Measurements from ENCODE around the gene CTAGE8.
"Not testable (repeated sequence)": the region's sequence is repeated elsewhere in the genome, so short reads cannot be mapped to it uniquely, and the experiment has no call there.

Gene CTAGE8, protein sequence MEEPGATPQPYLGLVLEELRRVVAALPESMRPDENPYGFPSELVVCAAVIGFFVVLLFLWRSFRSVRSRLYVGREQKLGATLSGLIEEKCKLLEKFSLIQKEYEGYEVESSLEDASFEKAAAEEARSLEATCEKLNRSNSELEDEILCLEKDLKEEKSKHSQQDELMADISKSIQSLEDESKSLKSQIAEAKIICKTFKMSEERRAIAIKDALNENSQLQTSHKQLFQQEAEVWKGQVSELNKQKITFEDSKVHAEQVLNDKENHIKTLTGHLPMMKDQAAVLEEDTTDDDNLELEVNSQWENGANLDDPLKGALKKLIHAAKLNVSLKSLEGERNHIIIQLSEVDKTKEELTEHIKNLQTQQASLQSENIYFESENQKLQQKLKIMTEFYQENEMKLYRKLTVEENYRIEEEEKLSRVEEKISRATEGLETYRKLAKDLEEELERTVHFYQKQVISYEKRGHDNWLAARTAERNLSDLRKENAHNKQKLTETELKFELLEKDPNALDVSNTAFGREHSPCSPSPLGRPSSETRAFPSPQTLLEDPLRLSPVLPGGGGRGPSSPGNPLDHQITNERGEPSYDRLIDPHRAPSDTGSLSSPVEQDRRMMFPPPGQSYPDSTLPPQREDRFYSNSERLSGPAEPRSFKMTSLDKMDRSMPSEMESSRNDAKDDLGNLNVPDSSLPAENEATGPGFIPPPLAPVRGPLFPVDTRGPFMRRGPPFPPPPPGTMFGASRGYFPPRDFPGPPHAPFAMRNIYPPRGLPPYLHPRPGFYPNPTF

DNA sequence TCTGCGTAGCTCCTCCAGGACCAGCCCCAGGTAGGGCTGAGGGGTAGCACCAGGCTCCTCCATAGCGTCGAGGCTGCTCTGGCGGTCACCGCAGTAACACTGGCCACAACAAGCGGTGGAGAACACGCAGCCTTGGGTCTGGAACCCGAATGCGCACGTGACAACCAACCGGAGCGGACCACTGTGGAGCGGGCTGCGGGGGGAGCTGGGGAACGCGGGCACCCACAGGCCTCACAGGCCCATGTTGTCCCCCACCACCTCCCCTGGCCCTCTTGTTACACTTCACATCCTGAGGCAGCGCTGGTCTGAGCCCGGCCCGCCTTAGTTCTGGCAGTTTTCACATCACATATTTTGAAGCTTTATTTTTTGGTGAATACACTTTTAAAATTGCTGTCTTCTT, at the start of gene CTAGE8:
CTAGE8 (minus strand) TSS at position 101 of the 400 bp plus-strand sequence; CDS start at position 63, 38 bp downstream.
- DNase-seq, result not testable (repeated sequence)

- not testable (repeated sequence) for DNase-seq
Measured at GRCh38 chr7:144317537-144317936, 48.4 kb upstream of the CTAGE8 start.

GRCh38 chr7:144311872-144312469, 42.9 kb upstream of the CTAGE8 start, which contains the start of gene OR2A1:
Gene OR2A1 (plus strand): TSS chr7:144312419. CDS start chr7:144318125, 5,706 bp downstream.
- not testable (repeated sequence) for DNase-seq

DNA sequence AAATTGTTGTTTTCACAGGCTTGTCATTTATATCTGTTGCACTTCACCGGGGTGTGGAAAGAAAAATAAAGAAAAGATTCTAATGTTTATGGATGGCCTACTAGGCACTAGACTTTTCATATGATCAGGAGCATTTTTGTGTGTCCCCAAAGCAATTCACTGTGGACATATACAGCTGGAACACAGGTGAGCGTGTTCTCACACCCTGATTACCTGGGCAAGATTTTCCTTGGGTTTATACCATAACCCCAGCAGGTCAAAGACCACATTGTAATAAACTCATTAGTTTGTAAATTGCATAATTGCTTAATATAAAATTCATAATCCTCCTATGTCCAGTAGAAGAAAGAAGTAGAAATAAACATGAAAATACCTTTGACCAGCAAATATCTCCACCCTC, 42.1 kb upstream of the CTAGE8 start:
- DNase-seq, result not testable (repeated sequence)

DNA sequence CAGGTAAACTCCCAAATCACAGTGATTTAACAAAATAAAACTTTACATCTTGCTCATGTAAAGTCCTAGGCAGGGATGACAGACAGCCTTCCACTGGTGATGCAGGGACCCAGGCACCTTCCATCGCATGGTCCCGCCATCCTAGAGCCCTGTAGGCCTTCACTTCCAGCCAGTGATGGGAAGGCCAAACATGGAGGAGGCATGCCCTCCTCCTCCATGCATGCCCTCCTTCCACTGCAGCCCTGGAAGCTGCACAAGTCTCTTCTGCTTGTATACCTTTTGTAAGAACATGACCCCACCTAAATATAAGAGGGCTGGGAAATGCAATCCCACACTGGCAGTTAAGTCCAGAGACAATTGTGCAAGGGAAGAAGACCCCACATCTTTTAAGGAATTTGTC, 40.6 kb upstream of the CTAGE8 start:
- not testable (repeated sequence) for DNase-seq

GRCh38 chr7:144305156-144305555, 36.1 kb upstream of the CTAGE8 start:
- DNase-seq, result not testable (repeated sequence)

DNA sequence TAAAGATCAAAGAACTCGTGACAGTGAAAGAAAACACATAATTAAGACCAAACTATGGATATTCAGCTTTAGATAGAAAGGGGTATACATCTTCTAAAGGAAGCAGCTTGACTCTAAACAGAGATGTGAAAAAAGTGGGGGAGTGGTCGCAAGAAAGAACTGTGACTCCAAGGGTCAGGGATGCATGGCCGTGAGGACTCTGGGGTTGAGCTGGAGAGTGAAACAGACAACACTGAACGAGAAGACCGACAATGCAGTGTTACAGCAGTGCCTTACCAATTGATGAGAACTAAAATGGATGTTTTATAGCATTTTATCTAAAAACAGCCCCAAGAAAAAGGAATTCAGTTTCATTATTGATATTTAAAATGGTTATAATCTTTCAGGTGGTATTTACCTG, 34.5 kb upstream of the CTAGE8 start:
- not testable (repeated sequence) for DNase-seq

DNA sequence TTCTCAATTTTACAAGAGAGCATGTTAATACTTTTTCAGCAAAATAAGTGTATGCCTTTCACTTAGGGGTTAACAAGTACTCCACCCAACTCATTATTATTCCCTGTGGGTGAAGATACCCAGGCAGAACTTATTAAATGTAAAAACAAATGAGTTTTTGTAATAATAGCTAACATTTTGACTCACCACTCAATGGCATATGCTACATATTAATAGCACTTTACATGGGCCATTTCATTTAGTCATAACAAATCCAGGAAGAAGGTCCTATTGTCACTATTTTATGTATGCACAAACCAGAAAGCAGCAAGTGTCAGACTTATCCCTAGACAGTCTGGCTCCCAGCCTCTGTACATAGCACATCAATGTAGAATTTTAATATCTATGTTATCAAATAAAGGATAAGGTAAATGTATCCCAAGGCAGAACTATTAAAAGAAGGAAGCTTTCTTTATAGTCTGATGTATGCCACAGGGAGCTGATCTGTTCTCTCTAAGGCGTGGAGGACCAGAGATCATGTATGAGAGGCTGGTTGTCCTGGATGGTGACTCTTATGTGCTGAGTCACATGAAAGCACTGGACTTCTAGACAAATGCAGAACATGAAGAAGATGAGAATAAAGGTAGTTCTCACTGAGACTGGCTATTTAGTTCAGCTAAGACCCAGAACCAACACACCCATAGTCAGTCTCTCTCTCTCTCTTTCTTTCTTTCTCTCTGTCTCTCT, 33.7 kb upstream of the CTAGE8 start:
- DNase-seq, result not testable (repeated sequence)

DNA sequence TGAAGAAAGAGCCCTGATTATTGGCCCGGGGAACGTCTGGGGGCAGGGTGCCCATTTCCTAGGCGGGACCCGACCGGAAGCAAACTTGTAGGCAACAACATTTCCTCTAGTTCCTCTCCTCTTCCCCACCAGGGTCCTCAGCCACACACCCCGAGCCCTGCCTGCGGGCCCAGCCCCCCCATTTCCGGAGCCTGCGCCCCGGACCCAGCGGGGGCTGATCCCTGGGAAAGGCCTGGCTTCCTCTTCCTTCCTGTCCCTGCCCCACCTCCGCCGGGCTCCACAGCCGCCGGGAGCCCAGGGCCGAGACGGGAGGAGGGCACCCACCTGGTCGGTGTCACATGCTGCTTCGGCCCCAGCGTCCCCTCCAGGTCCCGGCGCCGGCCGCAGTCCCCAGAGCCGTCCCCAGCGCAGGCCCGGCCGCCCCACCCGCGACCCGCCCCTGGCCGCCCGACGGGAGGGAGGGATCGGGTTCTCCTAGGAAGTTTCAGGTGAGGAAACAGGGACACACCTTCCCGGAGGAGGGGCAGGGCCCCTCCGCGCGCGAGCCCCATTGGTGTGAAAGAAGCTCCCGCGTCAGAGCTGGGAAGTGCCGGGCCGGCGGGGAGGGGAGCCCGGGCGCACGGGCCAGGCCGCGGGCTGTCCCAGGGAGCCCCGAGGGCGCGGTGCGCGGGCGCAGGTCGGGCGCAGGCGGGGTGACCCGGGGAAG, 24.9 kb upstream of the CTAGE8 start:
- not testable (repeated sequence) for DNase-seq

GRCh38 chr7:144292384-144293161, 23.5 kb upstream of the CTAGE8 start:
- DNase-seq, result not testable (repeated sequence)

- not testable (repeated sequence) for DNase-seq
Measured at GRCh38 chr7:144291607-144292006, 22.5 kb upstream of the CTAGE8 start.

DNA sequence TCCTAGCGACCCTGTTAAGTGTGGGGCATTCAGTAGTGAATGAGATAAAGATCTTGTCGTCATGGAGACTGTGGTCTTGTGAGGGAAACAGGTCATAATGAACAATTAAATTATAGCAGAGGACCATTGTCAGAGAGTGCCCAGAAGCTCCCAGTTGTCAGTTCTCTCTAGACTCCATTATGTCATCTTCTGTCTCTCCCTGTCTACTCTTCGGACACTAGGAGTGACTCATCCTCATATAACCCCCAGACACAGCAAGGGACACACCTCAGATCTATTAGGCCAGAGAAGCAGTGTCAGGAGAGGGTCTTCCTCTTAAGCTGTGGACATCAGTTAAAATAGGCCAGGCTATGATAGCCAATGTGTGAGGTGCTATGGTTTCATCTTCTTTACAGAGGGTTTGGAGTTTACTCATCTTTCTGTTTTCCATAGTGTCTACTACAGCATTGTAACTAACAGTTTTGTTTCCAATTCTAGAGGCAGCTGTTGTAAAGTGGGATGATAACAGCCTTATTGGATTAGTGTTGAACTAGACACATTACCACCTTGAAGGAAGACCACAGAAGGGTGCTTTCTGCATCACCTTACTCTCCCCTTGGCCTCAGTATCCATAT, 18.2 kb upstream of the CTAGE8 start:
- DNase-seq, result not testable (repeated sequence)

- DNase-seq, result not testable (repeated sequence)
Measured at GRCh38 chr7:144283716-144284115, 14.6 kb upstream of the CTAGE8 start.

DNA sequence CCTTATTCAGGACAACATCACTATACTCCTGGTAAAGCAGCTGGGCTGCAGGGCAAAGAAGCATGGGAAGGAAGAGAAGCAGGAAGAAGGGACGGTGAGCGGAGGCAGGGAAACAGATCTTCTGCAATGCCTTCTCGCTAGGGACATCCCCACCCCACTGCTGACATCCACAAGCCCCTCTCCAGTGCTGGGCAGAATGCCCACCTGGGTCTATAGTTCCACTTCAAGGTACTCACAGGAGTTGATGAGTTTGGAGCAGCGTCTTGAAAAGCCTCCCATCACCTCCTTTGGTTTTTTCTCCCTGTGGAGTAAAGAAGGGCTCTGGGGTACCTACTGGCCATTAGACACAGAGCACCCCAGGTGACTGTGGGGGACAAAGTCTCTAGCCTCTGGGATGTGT, 13.4 kb upstream of the CTAGE8 start:
- not testable (repeated sequence) for DNase-seq

GRCh38 chr7:144281981-144282380, 12.9 kb upstream of the CTAGE8 start:
- DNase-seq, result not testable (repeated sequence)

DNA sequence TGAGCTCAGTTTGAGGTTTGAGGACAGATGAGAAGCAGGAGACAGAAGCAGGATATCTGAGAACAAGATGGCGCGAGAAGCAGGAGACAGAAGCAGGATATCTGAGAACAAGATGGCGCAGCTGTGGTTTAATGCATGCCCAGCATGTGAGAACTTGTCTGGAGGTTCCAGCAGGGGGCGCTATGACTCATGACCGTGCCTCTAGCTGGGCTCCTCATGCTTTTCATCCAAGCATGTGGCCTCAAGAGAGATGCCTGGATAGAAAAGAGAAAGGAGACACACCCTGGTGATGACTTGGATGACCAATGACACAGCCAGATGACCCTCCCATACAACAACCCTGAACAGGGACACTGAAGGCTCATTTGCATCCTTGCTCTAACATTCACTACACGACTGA, 10.9 kb upstream of the CTAGE8 start:
- not testable (repeated sequence) for DNase-seq

GRCh38 chr7:144275281-144275680, 6.2 kb upstream of the CTAGE8 start:
- DNase-seq, result not testable (repeated sequence)

- DNase-seq, result not testable (repeated sequence)
Measured at GRCh38 chr7:144264692-144265091, 4.4 kb downstream of the CTAGE8 start, which contains the start of gene OR2A7. Gene OR2A7 (minus strand): TSS chr7:144264792. CDS start chr7:144259628, 5,164 bp downstream.

DNA sequence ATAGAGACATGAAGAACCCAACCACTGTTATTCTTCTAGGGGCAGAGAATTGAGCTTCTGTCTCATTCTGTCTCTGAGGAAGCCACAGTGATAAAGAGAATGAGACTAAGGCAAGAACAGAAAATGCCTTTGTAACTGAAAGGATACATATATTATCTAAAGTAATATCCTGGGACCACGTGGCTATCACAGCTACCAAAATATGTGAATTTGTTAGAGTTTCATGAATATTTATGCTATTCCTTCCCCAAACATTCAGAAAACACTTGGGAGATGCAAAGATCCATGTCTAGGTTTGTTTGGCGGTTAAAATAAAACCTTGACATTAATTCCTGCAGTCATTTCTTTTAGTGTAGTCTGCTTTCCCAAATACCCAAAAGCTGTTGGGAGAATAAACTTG, 7.0 kb downstream of the CTAGE8 start:
- not testable (repeated sequence) for DNase-seq

- not testable (repeated sequence) for DNase-seq
Measured at GRCh38 chr7:144259067-144259466, 10.0 kb downstream of the CTAGE8 start.

All from NCI-H1417 treated with DMSO at 0.1 percent for 48 hours (cell line).